GM19397 (cell line): ENCODE results near the gene ESPNL.

Source experiments
- ATAC-seq: cut with Tn5 transposase; IDR thresholded peaks from one replicate; pipeline ENCODE4 v1.9.1; 2021; ENCODE audit warnings: mild to moderate bottlenecking, moderate library complexity; ENCODE audit not compliant: unreplicated experiment

Gene ESPNL

DNA sequence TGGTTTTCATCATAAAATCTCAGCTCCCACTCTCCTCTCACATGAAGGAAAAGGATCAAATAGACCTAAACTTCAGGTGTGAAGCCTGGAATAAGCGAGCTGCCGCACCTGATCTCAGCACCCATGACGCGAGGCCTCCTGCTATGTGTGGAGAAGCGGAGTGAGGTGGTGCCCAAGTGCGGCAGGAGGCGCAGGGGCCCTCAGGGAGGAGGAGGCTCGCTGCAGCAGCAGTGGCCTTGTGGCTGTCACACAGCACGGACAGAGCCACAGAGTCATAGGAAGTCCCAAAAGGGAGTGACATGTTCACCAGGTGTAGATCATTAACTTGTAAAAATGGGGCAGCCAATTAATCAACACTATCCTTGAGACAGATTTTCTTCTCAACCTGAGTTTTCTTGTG, 30.3 kb upstream of the ESPNL start:
- no peak for ATAC-seq

DNA sequence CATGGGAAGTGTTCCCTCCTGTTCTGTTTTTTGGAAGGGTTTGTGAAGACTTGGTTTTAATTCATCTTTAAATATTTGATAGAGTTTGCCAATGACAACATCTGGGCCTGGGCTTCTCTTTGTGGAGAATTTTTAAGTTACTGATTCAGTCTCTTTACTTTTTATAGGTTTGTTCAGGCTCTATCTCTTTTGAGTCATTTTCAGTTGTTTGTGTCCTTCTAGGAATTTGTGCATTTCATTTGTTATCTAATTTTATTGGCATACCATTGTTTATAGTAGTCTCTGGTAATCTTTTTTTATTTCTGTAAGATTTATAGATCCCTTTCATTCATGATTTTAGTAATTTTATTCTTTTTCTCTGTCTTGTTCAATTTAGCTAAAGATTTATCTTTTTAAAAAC, 24.7 kb upstream of the ESPNL start:
- ATAC-seq, result no peak

DNA sequence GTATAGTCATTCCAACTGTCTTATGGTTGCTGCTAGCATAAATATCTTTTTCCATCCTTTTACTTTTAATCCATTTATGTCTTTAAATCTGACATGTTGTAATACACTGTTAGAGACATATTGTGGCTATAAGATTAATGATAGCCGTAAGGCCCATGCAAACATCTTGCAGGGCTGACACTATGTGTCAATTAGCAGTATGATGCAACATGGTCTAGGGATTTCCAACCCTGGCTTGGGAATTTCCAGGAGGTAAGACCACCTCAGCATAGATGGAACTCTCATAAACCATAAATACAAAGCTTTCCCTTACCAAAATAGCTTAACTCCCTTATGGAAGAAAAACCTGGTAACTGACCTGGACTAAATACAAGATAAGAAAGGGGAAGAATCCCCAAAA, 22.8 kb upstream of the ESPNL start:
- no peak for ATAC-seq

DNA sequence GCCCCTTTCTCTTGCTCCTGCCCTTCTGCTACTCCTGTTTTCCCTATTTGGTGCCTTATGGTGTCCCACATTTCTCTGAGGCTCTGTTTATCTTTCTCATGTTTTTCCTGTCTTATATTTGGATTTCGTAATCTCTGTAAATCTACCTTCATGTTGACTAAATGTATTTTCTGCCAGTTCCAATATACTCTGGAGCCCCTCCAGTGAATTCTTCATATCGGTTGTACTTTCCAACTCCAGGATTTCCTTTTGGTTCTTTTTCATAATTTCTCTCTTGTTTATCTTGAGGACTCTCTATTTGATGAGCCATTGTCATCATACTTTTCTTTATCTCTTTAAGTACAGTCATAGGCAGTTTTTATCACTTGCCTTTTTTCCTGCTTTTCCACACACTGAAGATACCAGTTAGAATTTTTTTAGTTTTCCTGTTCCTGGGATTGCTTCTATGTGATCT, 20.2 kb upstream of the ESPNL start:
- no peak for ATAC-seq

DNA sequence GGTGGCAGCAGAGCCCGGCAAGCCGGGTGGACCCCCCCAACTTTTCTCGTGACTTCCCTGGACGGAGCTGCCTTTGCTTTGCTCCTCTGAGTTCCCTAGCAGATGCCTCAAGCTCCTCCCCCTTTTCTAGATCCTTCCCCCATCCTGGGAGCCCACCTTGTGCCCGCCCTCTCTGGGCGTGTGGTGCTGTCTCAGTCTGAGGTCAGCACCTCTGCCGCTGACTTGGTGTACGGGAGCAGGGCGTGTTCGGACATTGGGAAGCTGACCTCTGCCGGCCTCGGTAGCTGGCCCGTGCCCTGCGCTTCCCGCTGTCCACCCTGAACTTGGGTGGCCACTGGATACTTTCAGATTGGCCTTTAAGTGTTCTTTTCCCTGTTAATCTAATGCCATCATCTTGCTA, 19.6 kb upstream of the ESPNL start:
- ATAC-seq, result no peak

DNA sequence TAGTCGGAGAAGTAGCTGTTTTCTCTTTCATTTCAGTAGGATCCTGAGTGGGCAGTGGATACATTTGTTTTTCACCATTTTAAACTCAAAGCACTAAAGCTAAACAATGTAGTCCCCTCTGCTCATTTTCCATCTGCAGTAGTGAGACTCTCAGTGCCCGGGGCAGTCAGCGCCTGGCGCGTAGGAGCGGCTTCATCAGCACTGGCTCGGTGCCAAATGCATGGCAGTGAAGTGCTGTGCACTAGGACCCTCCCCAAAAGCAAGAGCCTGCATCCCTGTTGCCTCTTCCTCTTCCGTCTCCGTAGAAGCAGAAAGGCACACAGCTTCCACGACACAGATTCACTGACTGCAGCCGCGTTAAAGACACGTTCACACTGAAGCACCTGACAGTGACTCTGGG, 19.0 kb upstream of the ESPNL start:
- ATAC-seq, result no peak

DNA sequence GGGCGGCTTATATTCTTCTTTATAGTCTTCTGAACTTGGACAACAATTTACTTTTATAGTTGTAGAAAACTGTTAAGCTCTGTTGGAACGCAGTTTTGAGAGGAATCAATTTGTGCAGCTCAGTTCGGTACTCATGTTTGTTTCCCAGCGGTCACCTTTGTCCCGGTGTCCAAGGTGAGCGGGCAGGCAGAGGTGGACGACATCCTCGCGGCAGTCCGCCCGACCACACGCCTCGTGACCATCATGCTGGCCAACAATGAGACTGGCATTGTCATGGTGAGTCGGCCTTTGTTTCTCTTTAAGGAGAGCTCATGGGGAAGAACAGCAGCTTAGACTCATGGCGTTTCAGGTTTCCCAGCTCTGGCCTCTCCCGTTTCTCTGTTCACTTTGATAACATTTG, 18.6 kb upstream of the ESPNL start:
- ATAC-seq, result no peak

DNA sequence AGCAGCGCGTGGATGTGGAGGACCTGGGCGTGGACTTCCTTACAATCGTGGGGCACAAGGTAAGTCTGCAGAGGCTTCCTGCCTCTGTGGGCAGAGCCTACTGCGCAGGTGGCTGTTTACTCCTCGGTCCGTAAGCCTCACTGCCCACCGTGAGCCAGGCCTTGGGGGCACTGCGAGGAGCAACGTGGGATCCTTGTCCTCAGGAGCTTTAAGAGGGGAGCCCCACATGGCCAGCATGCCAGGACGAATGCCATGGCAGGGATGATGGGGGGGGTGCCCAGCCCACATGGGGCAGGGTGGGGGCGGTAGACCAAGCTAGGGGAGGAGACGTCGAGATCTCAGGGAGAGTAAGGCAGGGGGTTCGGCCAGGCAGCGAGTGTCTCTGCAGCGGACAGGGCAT, 18.0 kb upstream of the ESPNL start:
- no peak for ATAC-seq

DNA sequence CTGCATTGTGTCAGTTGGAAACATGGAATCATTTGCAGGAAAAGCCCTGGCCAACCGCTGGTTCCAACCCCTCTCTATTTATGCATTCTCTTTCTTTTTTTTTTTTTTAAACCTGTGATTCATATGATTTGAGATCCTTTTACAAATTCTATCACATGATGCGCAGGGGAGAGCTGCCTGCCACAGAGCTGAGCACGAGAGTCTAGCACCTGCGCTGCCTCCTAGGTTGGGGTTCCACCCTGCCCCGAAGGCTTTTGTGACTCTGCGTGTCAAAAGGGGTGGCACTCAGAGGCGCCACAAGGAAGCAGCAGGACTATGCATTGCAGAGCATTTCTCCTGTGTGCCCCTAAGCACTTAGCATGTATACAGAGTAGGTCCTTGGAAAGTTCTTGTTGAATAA, 17.3 kb upstream of the ESPNL start:
- ATAC-seq, result no peak

DNA sequence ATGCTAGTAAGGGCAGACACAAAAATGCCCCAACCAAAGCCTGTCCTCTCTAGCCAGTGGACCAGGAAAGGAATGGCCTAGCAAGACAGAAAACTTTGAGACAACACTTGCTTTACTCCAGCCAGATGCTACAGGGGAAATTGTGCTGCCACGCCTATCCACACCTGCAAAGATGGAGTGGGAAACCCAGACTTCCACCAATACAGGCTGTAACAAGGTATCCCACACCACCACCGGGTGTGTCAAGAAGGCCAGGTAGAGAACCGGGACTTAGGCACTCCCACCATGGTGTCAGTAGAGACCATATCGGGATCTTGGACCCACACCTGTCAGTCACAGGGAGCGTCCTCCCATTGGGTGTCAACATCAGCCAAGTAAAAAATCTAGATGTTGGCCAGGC, 16.2 kb upstream of the ESPNL start:
- no peak for ATAC-seq

DNA sequence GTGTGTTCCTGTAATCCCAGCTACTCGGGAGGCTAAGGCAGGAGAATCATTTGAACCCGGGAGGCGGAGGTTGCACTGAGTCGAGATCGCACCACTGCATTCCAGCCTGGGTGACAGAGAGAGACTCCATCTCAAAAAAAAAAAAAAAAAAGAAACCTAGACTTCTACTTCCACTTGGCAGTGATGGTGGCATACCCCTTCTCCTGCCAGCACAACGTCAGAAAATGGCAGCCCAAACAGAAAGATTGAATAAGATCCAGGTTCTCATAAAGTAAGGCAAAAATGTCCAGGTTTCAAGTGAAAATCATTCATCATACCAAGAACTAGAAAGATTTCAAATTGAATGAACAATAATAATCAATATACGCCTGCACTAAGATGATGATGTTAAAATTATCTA, 15.4 kb upstream of the ESPNL start:
- no peak for ATAC-seq

DNA sequence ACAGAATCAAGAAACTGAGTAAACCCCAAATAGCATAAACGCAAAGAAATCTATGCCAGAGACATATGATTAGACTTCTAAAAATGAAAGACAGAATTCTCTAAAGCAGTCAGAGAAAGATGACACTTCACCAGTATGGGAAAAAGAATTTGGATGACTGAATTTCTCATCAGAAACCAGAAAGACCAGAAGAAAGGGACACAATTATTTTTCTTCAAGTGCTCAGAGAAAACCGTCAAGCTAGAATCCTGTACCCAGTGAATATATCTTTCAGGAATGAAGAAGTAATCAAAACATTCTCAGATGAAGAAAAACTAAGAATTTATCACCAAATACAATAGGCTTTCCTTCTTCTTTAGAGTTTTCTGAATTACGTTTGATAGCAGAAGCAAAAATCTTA, 14.2 kb upstream of the ESPNL start:
- ATAC-seq, result no peak

DNA sequence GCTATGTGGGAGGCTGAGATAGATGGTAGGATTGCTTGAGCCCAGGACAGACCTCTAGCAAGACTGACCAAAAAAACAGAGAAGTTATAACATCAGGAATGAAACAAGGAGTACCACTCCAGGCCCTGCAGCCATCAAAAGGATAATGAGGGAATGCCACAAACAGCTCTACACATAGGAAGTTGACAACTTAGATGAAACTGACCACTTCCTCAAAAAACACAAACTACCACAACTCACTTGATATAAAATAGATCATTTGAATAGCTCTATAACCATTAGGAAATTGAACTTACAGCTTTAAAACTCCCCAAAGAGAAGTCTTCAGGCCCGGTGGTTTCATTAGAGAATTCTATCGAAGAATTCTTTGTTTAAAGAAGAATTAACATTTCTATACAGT, 12.9 kb upstream of the ESPNL start:
- no peak for ATAC-seq

DNA sequence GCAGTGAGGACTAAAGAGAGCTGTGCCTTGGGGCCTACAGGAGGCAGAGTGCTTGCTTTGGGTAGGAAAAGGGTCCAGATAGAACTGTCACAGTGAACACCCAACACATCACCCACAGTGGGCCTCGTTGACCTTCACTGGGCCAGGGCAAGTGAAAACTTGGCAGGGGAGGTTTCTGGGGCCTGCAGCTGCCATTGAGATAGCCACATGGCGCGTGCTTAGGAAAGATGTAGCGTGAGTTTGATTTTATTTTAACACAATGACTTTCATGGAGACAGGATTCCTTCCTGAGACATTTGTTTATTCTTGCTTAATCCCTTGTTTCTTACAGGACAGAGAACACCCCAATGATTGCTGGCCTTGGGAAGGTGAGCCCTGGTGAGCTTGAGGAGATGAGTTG, 9.3 kb upstream of the ESPNL start:
- no peak for ATAC-seq

DNA sequence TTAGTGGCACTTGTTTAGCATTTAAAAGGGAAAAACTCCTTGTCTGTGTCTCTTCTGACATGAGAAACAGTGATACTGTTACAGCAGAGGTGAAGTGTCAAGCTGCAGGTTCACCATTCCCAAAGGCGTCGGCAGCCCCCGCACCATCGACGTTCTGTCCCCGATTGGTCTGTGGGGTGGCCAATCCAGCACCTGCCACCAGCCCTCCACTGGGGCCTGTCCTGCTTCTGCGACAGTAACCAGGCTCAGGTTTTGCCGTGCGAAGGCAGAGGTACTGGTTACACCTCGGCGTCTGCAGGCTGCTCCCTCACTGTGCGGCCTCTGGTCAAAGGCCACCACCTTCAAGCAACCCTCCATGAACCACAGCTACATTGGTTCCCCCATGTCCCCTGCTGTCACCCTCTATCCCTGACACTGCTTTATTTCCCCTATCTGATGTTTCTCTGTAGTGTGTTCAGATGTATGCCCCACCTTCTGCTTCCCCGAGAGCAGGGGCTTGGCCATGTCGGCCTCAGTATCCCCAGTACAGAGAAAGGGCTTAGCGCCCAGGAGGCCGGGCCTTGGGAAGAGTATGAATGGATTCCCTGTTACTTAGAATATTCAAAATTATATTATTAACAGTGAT, 8.6 kb upstream of the ESPNL start:
- no peak for ATAC-seq

DNA sequence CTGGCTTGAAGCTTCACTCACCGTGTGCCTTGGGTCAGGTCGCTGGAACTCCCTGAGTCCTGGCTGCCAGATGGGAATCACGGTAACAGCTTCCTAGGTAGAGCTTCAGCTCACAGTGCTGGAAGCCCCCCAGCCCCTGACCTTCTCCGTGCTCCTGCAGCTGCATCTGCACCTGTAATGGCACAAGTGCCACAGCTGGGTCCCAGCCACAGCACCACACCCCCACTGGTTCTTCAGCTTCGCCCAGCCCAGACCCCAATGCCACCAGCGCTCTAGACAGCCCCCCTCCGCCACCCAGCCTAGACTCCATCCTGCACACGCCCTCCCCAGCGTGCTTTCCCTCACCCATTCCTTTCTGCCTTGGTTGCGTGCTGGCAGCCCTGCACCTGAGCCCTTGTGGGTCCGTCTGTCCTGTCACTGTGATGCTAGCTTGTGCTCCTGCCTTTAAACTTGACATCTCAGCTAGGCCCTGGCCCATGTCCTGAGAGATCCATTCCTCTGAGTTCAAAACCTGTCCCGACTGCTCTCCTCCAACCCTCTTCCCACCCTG, 7.6 kb upstream of the ESPNL start:
- ATAC-seq, result no peak

DNA sequence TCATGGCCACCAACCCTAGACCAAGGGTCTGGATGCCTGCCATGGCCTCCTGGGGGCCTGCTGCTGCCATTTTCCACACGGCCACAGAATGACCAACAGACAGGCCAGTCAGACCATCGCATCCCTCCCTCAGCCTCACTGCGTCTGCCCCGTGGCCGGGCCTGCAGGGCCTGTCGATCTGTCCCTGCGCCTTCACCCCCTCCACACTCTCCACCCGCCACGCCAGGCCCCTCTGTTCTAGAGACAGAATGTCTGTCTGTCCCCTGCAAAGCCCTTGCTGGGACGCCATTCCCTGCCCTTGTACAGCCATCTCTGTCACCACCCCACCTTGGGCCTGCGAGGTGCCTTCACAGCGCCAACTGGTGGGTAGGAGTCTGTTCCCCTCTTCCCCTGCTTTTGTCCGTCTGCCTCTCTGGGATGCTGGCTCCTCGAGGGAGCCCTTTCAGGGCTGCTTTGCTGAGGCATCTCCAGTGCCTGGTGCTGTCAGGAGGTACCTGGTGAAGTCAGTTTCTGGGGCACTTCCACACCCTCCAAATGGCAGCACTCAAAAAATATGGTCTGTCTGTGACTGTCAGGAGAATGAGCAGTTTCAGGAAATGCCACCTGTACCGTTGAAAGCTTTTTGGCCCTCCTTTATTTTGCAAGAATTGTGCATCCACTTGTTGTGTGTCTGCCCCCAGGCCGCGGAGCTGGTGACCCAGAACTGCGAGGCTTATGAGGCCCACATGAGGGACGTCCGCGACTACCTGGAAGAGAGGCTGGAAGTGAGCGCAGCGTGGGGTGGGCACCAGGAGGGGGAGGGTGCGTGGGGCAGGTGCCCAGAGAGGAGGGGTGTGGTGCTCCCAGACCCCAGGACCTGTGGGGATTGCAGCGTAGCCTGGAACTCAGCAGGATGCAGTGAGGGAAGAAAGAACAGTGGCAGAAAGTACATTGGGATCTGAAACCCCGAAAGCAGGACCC, 6.7 kb upstream of the ESPNL start:
- no peak for ATAC-seq

DNA sequence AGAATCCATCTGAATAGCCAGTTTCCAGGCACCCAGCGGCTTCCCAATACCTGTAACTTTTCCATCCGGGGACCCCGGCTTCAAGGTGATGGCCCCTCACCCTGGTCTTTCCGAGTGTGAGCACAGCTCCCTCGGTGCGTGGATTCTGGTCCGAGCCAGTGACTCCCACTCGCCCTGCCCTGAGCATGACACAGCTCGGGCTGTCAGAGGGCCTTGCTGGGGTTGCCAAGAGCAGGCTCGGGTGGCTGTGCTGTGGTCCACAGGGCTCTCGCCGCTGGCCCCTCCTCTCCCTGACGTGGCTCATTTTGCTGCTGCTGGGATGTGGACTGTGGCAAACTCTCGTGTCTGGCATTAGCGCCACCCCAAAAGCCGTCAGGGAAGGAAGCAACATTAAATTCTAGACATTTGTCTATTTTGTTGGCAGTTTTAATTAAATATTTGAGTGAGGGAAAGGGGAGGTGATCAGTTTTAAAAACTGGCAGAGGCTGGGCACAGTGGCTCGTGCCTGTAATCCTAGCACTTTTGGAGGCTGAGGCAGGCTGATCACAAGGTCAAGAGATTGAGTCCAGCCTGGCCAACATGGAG, 5.6 kb upstream of the ESPNL start:
- no peak for ATAC-seq

DNA sequence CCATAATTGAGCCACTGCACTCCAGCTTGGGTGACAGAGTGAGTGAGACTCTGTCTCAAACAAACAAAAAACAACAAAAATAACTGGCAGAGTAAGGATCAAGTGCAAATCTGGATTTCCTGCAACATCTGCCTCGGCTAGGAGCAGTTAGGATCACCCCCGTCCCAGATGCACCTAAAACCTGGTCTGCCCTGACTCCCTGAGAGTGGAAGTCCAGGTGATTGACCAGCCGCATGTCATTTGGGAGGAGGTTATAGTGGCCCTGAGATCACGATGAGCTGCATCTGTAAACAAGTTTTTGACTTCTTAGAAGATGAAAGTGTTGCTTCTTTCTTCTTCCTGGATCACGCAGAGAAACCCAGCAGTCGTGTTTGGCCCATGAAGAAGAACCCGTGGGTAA, 5.0 kb upstream of the ESPNL start:
- no peak for ATAC-seq

DNA sequence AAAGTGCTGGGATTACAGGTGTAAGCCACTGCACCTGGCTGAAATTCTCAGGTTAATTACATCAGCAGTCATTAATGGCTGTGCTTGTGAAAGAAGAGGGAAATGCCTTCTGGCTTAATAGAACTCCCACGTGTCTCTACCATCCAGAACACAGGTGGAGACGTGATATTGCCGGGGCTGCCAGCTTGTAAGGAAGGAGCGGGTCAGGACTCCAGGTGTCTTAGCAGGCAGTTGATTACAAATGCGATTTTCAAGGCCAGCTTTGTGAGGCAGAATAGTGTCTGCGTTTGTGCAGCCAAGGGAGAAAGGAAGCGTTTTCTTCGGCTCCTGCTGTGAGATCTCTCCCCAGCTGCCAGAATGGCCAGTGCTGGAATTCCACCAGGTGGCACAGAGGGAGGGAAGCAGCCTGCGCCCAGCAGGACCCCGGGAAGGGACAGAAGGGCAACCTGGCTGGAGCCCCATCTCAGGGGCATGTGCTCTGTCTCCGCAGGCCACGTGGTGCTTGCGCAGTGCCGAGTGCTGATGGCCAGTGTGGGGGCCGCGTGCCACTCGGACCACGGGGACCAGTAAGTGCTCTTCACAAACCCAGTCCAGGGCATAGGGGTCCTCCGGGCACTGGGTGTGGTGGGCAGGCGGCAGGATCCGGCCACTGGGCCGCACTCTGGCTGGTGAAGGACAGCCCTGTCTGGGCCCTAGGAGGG, 3.7 kb upstream of the ESPNL start:
- no peak for ATAC-seq
